DMS53 (cell line): ENCODE results near the gene ENPP6.

Source experiments
- DNase-seq: peaks from one replicate; lab custom pipeline; 2025; lab: John Stamatoyannopoulos, UW

The ENPP6 gene

DNA sequence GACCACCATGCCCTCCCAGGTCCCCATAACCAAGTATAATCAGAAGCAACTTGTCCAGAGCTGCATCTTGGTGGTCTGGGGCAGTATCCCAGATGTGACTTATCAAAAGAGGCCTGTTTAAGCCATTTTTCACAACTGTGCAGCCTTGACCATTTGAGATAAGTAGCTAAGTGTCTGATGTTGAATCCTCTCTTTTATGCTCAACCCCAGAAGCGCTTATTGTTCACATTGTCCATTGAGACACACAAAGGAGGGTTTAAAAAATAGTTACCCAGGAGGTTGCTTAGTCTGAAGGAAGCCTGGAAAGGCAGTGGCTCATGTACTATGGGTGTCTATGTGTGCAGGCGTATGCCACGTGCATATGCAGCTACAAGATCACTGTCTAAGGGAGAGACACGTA is 27.0 kb downstream of the ENPP6 start:
- no peak for DNase-seq

DNA sequence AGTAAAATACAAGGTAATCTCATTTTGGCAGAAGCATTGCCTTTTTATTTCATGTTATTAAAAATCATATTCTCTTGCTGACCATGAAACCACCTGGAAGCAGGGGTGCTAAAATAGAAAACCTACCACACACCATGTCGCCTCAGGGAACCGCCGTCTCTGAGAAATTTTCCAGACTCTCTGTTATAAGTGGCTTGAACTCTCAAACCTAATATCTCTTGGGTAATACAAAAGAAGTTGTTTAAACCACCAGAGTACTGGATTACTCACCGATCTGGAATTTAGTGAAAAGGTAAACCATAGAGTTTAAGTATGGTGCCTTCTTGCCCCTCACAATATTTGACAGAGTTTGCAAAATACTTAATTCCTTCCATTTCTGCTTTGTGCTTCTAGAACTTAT is 27.7 kb downstream of the ENPP6 start:
- DNase-seq, result no peak

DNA sequence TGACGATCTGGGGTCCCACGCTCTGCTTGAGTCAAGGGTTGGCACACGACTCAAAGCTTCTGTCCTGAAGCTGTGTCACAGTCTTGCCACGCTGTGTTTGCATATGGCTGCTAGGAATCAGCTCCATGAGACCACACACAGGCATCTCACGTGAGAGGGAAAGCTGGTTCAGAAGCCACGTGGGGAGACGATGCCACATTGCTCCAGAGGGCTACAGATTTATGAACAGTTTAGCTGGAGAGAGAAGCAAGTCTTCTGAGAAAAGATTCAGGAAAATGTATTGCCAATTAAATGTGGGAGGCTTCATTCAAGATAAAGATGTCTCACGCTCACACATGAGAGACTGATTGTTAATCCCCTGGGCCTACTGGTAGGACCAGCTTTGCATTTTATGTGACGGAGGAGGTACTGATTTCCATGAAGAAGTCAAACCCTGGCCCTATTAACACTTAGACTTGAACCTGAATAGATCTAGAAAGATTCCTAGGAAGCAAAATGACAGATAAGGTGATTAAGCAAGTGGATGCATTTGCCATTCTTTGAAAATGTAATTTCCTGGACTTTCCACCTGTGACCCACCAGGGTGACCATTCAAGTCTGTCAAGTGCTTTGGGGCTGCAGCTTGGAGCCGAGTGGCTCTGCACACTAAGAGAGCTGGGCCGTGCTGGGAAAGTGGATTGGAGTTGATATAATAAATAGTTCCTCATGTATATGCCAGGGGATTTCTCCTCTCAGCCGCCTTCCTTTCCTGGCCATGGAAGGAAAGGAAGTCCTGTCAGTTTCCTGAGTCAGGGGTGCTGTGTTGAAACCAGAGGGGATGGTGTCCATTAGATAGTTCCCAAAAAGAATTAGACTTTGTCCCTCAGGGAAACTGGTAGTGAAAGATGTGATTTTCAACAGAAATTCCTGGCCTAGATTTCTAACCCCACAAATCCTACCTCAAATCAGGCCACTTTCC is 29.0 kb downstream of the ENPP6 start:
- DNase-seq, result no peak

DNA sequence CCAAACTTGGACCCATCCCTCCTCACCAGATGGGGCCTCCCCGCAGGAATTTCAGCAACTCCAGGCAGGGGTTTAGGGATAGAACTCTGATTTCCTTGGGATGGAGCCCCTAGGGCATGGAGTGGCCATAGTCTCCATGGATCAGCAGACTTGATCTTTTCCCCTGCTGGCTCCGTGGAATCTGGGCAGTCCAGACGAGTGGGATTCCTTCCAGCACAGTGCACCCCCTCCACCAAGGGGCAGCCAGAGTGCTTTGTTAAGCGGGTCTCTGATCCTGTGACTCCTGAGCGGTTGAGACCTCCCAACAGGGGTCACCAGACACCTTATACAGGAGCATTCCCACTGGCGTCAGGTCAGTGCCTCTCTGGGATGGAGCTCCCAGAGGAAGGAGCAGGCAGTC is 40.4 kb downstream of the ENPP6 start:
- no peak for DNase-seq

DNA sequence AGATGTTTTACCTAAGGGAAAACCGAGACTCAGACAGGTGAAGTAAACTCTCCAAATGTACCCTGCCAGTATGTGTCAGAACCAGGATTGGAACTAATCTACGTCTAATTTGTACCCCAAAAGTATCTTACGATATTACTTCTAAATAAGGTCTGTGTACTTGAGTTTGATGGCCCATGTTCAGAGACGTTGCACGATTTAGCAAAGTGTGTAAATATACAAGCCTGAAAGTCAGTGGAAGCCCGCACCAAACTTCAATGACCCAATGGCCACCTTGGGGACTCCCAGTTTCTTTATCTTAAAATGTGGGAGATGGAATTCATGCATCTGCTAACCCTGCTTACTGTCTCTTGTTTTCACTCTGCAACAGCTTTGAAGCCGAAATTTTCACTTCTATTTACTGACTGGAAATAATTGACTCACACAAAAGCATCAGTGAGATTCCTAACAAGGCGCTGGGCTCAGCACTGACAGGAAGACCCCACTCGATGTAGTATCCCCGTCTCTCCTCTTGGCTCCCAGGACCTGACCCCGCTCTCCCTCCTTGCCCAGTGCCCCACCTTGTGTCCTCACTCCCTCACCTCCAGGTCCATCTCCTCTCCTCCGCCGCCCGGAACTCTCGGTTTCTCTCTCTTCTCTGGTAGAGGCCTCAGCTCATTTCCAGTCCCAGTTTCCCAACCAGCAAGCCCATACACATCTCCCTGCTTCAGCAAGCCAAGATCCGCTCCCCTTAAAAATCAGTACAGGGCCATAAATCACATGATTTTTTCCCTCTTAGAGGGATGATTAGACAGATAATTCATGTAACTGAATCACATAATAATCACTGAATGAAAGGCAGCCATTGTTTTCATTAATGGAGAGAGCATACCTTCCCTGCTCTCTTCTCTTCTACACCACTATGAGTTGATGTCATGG is 42.8 kb downstream of the ENPP6 start:
- no peak for DNase-seq

DNA sequence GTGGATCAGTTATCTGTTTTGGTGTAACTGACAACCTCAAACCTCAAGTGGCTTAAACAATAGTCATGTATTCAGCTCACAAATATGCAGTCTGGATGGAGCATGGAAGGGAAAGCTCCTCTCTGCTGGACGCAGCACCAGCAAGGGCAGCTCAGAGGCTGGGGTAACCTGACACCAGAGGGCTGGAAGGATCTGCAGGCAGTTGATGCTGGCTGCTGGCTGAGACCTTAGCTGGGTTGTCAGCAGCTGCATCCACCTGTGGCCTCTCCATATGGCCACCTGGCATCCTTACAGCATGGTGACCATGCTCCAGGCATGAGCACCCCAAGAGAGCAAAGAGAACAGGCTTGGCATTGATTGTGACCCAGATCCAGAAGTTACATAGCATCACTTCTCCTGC is 46.7 kb downstream of the ENPP6 start:
- DNase-seq, result peak; percentile 67

DNA sequence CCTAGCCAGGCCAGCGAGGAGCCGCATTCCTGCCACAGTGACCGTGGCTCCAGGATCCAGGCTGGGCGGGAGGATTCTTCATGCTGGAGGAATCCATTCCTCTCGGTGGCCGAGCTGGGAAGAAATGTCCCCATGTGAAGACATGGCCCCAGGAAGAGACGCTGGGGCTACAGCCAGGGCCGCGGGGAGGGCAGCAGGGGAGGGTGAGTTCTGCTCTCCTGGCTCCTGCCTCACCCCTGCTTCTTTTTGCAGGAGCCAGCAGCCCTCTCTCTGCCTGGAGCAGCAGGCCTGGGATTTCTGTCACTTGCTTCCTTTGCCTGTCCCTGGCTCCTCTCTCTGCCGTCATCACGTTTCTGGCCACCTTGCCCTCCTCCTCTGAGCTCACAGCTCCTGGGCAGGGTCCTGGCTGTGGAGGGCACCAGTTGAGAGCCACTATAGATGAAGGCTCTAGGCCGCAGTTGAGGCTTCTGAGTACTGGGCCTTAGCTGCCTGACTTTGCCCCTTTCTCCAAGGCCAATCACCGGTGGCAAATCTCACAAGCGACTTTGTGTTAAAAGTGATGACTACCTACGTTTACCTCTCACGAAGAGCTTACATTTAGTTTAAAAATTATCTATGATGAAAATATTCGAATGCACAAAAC is 48.3 kb downstream of the ENPP6 start:
- DNase-seq, result no peak

DNA sequence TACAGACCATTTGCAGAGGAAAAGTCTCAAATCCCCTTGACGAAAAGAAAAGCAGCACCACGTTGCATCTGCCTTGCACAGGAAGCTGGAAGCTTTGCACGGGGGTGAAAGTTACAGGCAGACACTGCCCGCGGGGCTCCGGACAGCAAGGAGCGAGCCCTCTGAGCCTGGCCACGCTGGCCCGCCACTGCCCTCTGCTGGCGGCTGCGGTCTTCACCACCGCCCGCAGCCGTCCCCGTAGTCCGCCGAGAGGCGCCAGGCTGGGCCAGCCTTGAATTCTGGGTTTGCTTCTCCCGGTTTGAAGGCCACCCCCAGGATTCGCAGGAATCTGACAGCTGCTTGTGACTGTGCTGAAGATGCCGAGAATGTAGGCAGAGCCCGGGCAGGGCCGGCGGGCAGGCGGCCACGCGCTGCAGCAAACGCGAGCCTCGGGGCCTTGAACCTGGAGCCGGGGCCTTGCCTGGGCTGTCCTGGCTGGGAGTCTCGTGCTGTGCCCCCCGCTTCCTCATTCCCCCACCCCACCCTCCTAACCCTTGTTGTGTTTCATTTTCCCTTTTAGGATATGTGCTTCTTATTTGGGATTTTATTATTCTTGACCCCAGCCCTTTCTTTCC is 49.2 kb downstream of the ENPP6 start:
- DNase-seq, result peak; percentile 76

DNA sequence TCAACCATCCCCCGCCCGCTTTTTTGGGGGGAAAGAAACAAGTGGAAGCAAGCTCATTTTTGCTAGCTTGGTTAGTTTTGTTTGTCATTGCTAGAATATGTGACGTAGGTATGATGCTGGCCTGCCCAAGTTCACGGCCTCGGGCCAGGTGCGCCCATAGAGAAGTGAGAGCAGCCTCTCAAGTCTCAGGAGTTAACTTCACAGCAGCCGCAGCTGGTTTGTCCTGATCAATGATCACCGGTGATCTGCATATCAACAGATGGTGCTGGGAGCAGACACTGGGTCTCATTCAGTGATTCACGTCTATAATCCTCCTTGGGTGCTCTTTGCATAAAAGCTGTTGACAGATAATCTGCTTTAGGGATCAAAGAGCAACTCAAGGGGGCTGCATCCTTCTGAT is 50.1 kb downstream of the ENPP6 start:
- DNase-seq, result no peak

DNA sequence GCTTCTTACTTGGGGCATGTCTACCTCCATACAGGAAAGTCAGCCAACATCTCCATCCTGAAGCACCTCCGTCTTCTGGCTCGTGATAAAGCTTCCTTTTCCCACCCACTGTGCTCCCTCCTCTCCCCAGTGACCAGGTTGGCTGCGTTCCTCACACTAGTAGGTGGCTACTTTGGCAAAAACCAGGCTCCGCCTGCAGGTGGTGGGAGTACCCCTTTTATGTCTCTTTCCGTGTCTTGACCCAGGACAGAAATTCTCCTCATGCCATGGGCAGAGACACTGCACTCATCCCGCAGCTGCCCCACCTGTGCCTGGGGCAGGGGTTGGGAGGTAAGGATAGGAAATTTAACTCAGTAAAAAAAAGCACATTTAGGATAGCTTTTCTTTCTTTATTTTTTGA is 50.9 kb downstream of the ENPP6 start:
- no peak for DNase-seq

DNA sequence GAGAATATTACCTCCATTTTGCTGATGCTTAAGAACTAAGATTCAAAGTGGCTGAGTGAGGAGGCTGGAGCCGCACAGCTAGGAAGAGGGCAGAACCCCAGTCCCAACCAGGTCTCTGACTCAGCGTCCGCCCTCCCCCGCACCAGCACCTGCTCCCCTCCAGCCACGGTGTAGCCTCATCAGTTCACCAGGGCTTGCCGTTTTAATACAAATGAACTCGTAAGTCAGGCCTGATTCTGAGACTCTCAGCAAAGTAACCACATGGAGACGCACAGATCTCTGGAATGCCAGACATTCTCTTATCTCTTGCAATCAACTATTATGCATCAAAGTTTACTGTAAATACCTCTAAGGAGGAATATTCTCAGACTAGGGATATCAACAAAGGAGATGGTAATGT is 52.4 kb downstream of the ENPP6 start:
- DNase-seq, result no peak

DNA sequence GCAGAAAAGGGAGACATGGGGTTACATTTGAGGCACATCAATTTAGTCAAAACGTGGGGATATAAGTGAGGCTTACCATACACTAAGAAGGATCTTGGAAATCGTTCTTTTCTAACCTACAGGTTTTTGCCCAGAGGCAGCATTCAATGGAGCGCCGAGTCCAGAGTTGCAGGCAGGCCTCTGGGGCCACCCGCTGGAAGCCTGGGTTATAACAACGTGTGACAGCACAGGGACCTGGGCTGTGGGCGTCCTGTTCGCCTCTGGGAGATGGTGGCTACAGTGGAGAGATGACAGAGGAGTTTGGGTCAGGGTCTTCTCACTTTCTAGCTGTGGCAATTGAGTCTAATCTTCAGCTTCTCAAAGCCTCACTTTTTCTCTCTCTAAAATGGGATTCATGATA is 53.9 kb downstream of the ENPP6 start:
- peak; percentile 72 for DNase-seq

DNA sequence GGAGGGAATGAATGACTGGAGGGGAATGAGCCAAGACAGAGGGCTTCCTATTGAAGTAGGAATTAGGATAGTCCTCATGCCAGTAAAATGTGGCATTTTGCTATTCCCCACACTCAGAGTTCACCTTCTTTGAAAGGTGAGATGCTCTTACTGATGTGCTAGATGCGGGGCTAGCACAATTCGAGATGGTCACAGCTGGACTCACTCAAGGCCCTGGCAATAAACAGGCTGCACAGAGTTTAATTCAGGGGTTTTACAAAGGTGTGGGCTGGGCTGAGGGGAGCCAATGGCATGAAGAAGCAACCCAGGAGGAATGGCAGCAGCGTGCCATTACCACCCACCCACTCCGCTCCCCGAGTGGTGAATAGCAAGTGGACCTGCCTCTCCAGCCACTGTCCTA is 55.1 kb downstream of the ENPP6 start:
- DNase-seq, result no peak

DNA sequence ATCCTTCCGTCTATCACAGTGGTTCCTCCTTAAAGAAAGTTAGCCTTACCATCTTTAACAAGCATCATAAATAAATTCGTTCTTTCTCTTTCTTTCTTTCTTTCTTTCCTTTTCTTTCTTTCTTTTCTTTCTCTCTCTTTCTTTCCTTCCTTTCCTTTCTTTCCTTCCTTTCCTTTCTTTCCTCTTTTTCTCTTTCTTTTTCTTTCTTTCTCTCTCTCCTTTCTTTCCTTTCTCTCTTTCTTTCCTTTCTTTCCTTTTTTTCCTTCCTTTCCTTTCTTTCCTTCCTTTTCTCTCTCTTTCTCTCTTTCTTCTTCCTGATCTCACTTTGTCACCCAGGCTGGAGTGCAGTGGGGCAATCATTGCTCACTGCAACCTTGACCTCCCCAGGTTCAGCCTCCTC is 60.4 kb downstream of the ENPP6 start:
- DNase-seq, result no peak

DNA sequence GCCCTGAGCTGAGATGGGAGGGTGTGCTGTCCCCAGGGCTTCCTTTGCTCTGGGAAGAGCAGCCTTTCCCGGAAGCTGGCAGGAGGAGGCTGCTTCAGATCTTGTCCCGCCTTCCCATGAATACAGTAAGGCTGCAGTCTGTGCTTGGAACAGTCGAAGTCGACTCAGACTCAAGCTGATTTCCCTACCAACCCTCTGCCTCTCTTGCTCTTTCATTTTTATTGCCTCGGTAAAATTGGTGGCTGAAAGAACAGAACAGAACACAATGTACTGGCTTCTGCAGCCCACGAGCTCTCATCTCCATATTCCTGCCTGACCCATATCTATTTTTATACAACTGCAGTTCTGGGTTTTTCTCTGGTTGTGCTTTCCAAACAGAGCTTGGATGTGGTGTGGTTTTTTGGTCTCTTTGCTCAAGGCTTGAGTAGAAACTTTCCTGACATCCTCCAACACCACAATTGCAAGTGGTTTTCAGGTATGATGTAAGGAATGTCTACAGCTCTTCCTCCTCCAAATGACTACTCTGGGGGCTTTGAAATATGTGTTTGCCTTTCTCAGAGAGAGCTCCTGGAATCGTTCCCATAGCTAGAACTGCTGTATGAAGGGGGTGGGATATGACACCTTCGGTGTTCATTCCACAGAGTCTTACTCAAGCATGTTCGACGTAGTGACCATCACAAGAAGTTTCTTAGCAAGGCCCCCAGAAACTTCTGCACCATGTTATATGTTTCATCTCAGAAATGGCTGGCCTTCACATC is 61.3 kb downstream of the ENPP6 start:
- DNase-seq, result no peak

DNA sequence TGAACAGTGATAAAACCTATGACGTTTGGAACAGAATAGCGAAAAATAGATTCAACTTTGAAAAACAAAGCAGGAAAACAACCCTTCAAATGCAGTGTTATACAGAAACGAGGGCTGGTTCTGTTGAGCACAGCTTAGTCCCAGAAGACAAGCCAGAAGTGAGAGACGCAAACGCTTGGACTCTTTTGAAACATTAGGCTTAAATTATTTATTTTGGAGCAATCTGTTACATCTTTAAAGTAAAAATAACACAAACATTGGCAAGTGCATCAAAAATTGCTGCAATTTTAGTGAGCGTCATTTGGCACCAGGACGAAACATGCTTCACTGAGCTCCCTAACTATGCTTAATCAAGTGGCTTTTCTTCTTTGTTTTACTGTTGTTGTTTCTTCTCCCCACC is 63.5 kb downstream of the ENPP6 start:
- DNase-seq, result no peak

DNA sequence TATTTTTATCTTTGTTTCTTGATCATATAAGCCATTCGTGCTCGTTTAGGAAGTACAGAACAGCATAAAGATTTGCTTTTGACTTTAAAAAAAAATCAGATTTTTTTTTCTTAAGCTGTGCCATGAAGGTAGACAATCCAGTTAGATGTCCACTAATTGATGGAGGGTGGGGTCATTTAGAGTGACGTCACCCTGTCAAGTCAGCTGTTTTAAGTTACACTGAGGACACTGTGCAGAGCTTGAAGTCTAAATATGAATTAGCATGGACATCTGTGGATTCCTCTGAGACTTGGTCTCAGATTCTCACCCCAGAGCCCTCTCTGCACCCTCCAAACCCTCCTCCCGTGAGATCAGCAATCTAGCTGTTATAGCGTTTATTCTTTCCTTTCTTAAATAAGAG is 63.9 kb downstream of the ENPP6 start:
- DNase-seq, result no peak

DNA sequence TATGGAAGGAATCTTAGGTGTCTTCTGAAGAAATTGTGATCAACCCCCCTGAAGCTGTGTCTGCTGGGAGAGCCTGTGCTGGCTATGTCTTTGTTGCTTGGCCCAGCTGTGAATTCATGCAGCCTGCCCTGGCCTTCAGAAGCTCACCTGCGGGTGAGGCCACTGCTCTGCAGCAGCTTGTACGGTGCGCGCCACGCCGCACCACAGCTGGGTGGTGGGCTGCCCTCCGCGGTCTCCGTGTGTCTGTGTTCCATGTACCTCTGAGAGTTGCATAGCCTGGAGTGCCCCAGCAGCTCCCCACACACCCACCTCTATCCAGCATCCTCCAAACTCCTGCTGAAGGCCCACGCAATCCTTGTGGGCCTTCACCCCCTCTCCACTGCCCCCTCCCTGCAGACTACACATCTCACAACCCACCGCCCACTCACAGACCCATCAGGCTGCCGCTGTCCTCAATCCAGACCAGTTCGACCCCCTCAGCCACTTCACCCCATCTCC is 65.6 kb downstream of the ENPP6 start:
- DNase-seq, result no peak

DNA sequence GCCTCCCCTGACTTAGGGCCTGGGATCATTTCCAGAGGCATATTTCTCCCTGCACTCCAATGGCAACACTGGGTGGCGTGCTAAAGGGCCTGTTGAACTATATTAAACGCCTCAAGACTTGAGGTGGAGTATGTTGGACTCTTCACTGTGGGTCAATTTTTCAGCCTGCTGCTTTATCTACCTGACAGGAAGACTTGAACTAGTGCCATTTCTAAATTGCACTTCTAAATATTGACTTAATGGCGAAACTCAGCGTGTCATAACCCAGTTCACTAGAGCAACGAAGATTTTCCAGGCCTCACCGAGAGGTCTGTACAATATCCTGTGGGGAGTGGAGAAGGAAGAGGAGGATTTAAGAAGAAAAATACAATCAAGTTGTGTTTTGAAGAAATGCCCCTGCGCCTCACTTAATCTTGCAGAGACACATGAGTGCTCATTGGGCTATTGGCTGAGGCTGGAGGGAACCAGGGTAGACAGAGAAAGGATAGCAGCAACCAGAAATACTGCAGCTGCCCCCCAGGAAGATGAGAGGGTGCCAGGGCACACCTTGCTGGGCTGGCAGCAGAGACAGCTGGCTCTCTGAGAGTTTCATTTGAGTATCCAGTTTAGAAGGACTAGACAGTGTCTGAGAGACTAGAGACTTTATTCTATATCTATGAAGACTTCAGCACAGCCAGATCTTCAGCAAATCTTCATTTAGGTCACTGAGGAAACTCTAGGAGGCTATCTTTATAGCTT is 67.4 kb downstream of the ENPP6 start:
- DNase-seq, result no peak
